Astrocyte (in vitro differentiated cells and primary cell): ENCODE data around the gene MRPL57. TPM values are rescaled to one million over a fixed set of nuclear protein-coding genes. Genes with fewer than 3 reads are reported as not detected.
"Not testable (repeated sequence)": the region's sequence is repeated elsewhere in the genome, so short reads cannot be mapped to it uniquely, and the experiment has no call there.

Source experiments
- DNase-seq: peaks from one replicate; pipeline ENCODE4 v3.0.0-alpha.2; 2010; ENCODE audit warnings: low read depth
- FAIRE-seq: peaks from 2 replicates; lab custom pipeline; 2011; peaks lifted over from hg19 to GRCh38; lab: Jason Lieb, UNC
- H2AFZ ChIP-seq: 2 replicates; pipeline ENCODE4 v1.6.0; 2012; ENCODE audit warnings: low read depth, low read length, inconsistent platforms
- H3K27ac ChIP-seq: 2 replicates; pipeline ENCODE4 v1.5.1; 2011; ENCODE audit warnings: low read depth, low read length, inconsistent platforms
- H3K27me3 ChIP-seq: 2 replicates; pipeline ENCODE4 v1.6.0; 2011; ENCODE audit warnings: low read length, inconsistent platforms; ENCODE audit not compliant: insufficient read depth
- H3K36me3 ChIP-seq: 2 replicates; pipeline ENCODE4 v1.5.1; 2011; ENCODE audit warnings: low read length, inconsistent platforms; ENCODE audit not compliant: insufficient read depth
- H3K4me1 ChIP-seq: 2 replicates; pipeline ENCODE4 v1.5.1; 2011; ENCODE audit warnings: low read length, inconsistent platforms; ENCODE audit not compliant: insufficient read depth
- H3K4me2 ChIP-seq: 2 replicates; pipeline ENCODE4 v1.6.0; 2012; ENCODE audit warnings: low read length, inconsistent platforms
- H3K4me3 ChIP-seq: 2 replicates; pipeline ENCODE4 v1.5.1; 2011; ENCODE audit warnings: low read depth, mild to moderate bottlenecking, low read length, inconsistent platforms; ENCODE audit not compliant: insufficient read depth
- H3K79me2 ChIP-seq: 2 replicates; pipeline ENCODE4 v1.6.0; 2012; ENCODE audit warnings: mild to moderate bottlenecking, low read length, inconsistent platforms; ENCODE audit not compliant: insufficient read depth
- H3K9ac ChIP-seq: 2 replicates; pipeline ENCODE4 v1.6.0; 2012; ENCODE audit warnings: mild to moderate bottlenecking, low read length, inconsistent platforms
- H3K9me3 ChIP-seq: 2 replicates; pipeline ENCODE4 v1.5.1; 2012; ENCODE audit warnings: low read depth, mild to moderate bottlenecking, low read length, inconsistent platforms; ENCODE audit not compliant: insufficient read depth
- H4K20me1 ChIP-seq: 2 replicates; pipeline ENCODE4 v1.6.0; 2012; ENCODE audit warnings: low read length, inconsistent platforms; ENCODE audit not compliant: insufficient read depth
- H3K27ac Mint-ChIP-seq: one replicate; pipeline ENCODE4 v1.8.0; 2021; ENCODE audit warnings: mild to moderate bottlenecking, mixed read lengths; ENCODE audit not compliant: unreplicated experiment
- H3K27me3 Mint-ChIP-seq: one replicate; pipeline ENCODE4 v1.8.0; 2021; ENCODE audit warnings: low read depth, mixed read lengths; ENCODE audit not compliant: unreplicated experiment
- H3K36me3 Mint-ChIP-seq: one replicate; pipeline ENCODE4 v1.8.0; 2021; ENCODE audit warnings: low read depth, mixed read lengths; ENCODE audit not compliant: unreplicated experiment
- H3K4me1 Mint-ChIP-seq: one replicate; pipeline ENCODE4 v1.8.0; 2021; ENCODE audit warnings: low read depth, mixed read lengths; ENCODE audit not compliant: unreplicated experiment
- H3K4me3 Mint-ChIP-seq: one replicate; pipeline ENCODE4 v1.8.0; 2021; ENCODE audit warnings: mild to moderate bottlenecking, moderate library complexity, mixed read lengths; ENCODE audit not compliant: unreplicated experiment
- H3K9me3 Mint-ChIP-seq: one replicate; pipeline ENCODE4 v1.8.0; 2021; ENCODE audit warnings: mild to moderate bottlenecking, mixed read lengths; ENCODE audit not compliant: unreplicated experiment
- EZH2 ChIP-seq: IDR thresholded peaks from 2 replicates; pipeline ENCODE4 v1.6.1; 2012; ENCODE audit warnings: mild to moderate bottlenecking, low read length, inconsistent platforms; ENCODE audit not compliant: insufficient read depth
- total RNA-seq: library from RNA; stranded (reverse); gene quantifications from 2 replicates; pipeline ENCODE4 v1.2.1, GENCODE V29; 2021
- TF ChIP-seq, protein P1 (sequence below): IDR thresholded peaks from 2 replicates; pipeline ENCODE4 v1.5.1; 2011; ENCODE audit warnings: low read depth, mild to moderate bottlenecking, inconsistent platforms, low read length, moderate library complexity; ENCODE audit not compliant: insufficient read depth

MRPL57 gene
- total RNA-seq, 1 donor from 2014 or later = 14.2 TPM

- FAIRE-seq, H3K4me3 Mint-ChIP-seq, DNase-seq, H3K27me3 Mint-ChIP-seq, H3K36me3 Mint-ChIP-seq, H3K4me1 ChIP-seq, H3K4me2 ChIP-seq, H3K27ac Mint-ChIP-seq, H3K79me2 ChIP-seq, H3K36me3 ChIP-seq, H2AFZ ChIP-seq, H3K9me3 ChIP-seq, H3K27me3 ChIP-seq, H4K20me1 ChIP-seq, H3K4me3 ChIP-seq, H3K9ac ChIP-seq, H3K27ac ChIP-seq, H3K4me1 Mint-ChIP-seq: not testable (repeated sequence)
- peaks cover 13% of the 10 kb centered on the region for H3K9me3 Mint-ChIP-seq
These were observed 21.9 kb downstream of the MRPL57 start for GRCh38 chr13:21198391-21198790.

- H3K9ac ChIP-seq, H3K79me2 ChIP-seq, H3K9me3 ChIP-seq, H2AFZ ChIP-seq, FAIRE-seq, DNase-seq, H3K27ac ChIP-seq, H3K4me1 Mint-ChIP-seq, H3K4me1 ChIP-seq, H3K4me3 ChIP-seq, H3K4me2 ChIP-seq, H3K27me3 Mint-ChIP-seq, H3K36me3 ChIP-seq, H3K36me3 Mint-ChIP-seq, H3K27me3 ChIP-seq, H4K20me1 ChIP-seq, H3K27ac Mint-ChIP-seq, H3K4me3 Mint-ChIP-seq: not testable (repeated sequence)
- peaks cover 13% of the 10 kb centered on the region for H3K9me3 Mint-ChIP-seq
These were observed 25.2 kb downstream of the MRPL57 start for GRCh38 chr13:21201456-21202190.

- TF ChIP-seq, protein P1, sequence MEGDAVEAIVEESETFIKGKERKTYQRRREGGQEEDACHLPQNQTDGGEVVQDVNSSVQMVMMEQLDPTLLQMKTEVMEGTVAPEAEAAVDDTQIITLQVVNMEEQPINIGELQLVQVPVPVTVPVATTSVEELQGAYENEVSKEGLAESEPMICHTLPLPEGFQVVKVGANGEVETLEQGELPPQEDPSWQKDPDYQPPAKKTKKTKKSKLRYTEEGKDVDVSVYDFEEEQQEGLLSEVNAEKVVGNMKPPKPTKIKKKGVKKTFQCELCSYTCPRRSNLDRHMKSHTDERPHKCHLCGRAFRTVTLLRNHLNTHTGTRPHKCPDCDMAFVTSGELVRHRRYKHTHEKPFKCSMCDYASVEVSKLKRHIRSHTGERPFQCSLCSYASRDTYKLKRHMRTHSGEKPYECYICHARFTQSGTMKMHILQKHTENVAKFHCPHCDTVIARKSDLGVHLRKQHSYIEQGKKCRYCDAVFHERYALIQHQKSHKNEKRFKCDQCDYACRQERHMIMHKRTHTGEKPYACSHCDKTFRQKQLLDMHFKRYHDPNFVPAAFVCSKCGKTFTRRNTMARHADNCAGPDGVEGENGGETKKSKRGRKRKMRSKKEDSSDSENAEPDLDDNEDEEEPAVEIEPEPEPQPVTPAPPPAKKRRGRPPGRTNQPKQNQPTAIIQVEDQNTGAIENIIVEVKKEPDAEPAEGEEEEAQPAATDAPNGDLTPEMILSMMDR = no peak
- no peak for TF ChIP-seq EZH2
- DNase-seq (no peak), FAIRE-seq (no peak)
- Mint-ChIP-seq H3K4me1 (no peaks in the 10 kb centered on the region), H3K4me3 (no peak overlapping the region), H3K27ac (no peak overlapping the region), H3K9me3 (peaks cover 12% of the 10 kb centered on the region), H3K27me3 (peaks cover 1% of the 10 kb centered on the region), H3K36me3 (no peaks in the 10 kb centered on the region)
- H3K4me3 ChIP-seq = no peak overlapping the region
- no peaks in the 10 kb centered on the region for H3K9me3 ChIP-seq
- no peak overlapping the region for H3K4me2 ChIP-seq
- H3K36me3 ChIP-seq = no peaks in the 10 kb centered on the region
- no peaks in the 10 kb centered on the region for H4K20me1 ChIP-seq
- H3K4me1 ChIP-seq = no peaks in the 10 kb centered on the region
- H3K27ac ChIP-seq = no peak overlapping the region
- no peak overlapping the region for H2AFZ ChIP-seq
- H3K79me2 ChIP-seq = no peaks in the 10 kb centered on the region
- H3K9ac ChIP-seq = no peak overlapping the region
- H3K27me3 ChIP-seq = no peaks in the 10 kb centered on the region
These were observed 26.5 kb downstream of the MRPL57 start for GRCh38 chr13:21202767-21203531.
